GM21529 (cell line): ENCODE data around the gene GRAMD1B.
"Not testable (repeated sequence)": the region's sequence is repeated elsewhere in the genome, so short reads cannot be mapped to it uniquely, and the experiment has no call there.

Experiments
- ATAC-seq: cut with Tn5 transposase; IDR thresholded peaks from one replicate; pipeline ENCODE4 v1.9.1; 2021; ENCODE audit not compliant: unreplicated experiment

The GRAMD1B gene

DNA sequence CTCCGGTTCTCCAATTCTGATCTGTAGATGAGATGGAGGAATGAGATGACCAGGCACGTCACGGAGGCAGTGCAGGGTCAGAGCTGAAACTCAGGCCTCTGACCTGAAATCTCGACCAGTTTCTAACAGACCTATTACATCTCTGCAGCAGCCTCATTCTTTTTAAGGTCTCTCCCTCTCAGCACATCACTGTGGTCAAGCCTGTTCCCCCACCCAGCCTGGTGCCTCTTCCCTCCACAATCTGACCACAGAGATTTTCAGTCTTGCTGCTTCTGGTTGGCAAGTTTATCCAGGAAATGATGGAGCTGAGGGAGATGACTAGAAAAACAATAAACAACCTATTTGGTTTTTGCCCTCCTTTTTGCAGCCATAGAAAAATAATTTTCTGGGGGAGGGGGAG lies 9.5 kb downstream of the GRAMD1B start:
- no peak for ATAC-seq

DNA sequence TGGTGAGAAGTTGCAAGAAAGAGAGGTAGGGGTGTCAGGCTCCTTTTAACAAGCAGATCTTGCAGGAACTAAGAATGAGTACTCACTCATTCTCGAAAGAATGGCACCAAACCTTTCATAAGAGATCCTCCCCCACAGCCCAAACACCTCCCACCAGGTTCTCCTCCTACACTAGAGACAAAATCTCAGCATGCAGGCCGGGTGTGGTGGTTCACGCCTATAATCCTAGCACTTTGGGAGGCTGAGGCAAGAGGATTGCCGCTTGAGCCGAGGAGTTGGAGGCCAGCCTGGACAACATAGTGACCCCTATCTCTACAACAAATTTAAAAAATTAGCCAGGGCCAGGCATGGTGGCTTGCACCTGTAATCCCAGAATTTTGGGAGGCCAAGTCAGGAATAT lies 11.1 kb downstream of the GRAMD1B start:
- ATAC-seq, result no peak

DNA sequence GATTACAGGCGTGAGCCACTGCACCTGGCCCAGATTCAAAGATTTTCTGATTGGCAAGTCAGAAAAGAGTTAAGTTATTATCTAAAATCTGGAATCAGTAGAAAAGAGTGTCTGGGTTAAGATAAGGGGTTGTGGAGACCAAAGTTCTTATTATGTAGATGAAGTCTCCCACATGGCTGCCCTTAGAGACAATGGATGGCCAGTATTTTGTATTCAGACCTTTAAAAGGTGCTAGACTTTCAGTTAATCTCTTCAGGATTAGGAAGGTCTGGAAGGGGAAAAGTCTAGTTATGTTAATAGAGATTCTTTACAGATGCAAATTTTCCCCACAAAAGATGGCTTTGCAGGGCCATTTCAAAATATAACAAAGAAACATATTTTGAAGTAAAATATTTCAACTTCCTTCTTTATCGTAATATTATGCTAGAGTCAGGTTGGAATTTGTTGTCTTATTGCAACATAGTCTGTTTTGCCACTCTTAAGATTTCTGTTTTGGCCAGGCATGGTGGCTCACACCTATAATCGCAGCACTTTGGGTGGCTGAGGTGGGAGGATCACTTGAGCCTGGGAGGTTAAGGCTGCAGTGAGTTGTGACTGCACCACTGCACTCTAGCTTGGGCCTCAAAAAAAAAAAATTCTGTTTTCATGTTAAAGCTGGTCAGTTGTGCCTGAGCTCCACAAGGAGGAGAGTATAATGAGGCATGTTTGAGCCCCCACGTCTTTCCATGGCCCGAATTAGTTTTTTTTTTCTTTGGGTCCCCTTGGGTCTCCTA lies 14.0 kb downstream of the GRAMD1B start:
- no peak for ATAC-seq

DNA sequence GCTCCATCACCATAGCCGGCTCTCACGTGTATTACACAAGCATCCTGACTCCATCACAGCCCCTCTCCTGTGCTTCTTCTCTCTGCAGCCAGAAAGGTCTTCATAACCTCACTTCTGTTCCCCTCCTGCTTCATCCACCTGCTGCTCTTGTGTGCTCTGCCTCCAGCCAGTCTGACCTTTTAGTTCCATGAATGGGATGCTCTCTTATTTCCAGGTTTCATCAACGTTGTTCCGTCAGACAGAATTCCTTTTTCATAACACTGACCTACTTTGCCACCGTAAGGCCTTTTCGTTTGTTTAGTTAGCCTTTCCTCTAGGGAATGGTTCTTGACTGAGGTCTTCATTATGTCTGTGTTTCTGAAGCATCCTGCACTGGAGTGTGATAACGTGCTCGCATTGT lies 18.8 kb downstream of the GRAMD1B start:
- ATAC-seq, result no peak

DNA sequence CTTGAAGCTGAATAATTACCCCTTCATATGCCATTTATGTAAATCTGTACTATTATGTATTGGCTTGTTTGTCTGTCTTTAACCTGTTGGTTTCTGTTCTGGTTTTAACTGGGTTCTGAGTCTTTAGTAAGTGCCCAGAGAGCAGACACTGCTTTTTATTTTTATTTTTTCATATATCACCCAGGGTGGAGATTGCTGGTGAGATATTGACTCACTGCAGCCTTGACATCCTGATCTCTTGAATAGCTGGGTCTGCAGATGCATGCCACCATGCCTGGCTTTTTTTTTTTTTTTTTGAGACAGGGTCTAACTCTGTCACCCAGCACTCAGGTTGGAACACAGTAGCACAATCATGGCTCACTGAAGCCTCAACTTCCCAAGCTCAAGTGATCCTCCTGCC lies 19.4 kb downstream of the GRAMD1B start:
- ATAC-seq, result no peak

DNA sequence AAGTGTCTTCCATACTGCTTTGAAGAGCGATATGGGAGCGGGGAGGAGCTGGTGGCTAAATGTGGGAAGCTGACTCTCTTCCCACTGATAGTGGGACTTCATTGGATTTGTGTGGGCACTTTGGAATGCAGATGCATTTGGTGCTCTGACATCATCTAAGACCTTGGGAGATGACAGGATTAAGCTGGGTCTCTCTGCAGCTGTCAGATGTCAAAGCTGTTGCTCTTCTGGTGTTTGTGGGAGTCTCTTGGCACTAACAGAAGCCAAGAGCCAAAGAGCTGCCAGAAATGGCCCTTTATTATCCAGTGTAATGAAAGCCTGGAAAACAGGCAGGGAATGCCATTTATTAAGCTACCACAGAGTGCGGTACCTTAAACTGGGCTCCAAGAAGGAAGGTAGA lies 20.6 kb downstream of the GRAMD1B start:
- no peak for ATAC-seq

DNA sequence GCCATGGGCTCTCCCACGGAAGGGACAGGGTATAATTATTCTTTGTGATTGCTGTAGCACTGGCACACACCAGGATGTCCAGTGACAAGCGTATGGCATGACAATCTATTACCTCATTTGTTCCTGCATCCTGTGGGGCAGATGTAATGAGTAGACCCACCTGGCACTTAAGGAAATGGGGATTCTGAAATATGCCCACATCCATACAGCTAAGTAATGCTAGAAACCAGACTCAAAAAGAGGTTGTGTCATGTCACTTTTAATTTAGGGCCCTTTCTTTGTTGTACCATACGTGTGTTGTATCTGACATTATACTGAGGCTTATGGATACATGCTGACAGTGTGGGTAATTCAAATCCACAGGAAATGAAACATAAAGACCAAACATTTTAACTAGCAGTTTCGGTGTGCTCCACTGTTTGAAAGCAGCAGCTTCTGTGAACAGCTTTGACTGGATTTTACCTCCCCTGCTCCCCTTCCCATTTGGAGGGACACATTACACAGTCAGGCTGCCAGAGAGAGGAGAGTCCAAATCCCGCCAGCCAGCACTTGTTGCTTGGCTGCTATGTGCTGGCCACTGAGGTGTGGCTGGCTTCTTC lies 21.2 kb downstream of the GRAMD1B start:
- ATAC-seq, result no peak

DNA sequence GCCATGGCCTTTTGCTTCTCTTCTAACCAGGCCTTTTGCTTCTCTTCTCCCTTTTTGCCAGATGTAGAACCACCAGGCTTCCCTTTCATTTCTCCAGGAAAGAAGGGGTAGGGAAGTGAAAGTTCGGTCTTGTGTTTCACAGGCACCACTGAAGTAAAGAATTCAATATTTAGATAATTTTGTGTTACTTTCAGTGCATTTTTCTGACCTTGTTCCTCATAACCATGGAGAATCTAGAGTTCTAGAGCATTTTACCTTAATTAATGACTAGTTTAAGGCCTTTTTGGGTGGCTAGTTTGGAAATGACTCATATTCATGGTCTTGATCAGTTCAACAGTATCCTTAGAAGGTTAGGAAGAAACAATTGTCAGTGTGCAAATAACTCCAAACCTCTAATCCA lies 22.7 kb downstream of the GRAMD1B start:
- ATAC-seq, result no peak

DNA sequence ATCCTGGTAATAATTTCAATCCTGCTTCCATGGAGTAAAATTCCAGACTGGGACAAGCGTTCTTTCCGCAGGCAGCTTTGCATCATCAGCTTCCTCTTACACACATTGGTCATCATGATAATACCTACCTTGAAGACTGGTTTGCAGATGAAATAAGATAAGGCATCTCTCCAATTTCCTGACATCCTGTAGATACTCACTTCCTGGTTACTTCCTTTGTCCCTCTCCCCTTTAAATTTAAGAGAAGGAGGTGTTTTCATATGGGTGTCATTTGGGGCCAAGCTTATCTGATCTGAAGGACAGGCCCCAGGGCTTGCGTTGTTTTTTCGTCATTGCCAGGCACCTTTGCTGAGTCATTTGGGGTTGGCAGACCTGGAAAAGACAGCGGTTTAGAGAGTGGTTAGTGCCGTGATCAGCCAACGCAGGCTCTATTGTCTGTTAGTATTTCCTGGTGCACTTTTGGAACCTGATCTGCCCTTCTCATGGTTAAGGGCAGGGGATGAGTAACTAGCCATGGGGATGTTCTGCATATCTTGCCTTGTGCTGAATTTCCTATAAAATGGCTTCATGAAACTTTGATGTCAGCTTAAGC lies 24.1 kb downstream of the GRAMD1B start:
- no peak for ATAC-seq

DNA sequence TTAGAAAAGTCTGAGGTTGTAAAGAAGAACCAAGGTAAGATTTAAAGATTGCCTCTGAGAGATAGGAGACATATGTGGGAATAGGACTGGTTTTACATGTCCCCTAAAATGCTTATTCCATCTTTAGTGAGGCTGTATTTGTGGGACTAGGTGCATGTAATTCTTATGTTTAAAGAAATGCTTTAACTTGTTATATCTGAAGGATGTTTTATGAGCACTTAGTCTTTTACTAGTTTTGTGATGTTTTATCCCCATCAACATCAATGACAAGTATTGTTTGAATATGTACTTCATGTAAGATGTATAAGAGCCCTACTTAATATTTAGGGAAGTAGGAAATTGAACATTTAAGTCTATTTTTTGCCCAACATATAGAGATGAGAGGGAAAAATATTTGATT lies 24.7 kb downstream of the GRAMD1B start:
- ATAC-seq, result no peak

DNA sequence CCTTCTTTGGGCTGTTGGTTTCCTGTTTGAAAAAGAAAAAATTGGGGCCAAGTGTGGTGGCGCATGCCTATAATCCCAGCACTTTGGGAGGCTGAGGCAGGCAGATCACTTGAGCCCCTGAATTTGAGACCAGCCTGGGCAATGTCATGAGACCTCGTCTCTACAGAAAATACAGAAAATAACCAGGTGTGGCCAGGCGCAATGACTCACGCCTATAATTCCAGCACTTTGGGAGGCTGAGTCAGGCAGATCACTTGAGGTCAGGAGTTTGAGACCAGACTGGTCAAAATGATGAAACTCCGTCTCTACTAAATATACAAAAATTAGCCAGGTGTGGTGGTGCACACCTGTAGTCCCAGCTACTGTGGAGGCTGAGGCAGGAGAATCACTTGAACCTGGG lies 26.4 kb downstream of the GRAMD1B start:
- not testable (repeated sequence) for ATAC-seq

DNA sequence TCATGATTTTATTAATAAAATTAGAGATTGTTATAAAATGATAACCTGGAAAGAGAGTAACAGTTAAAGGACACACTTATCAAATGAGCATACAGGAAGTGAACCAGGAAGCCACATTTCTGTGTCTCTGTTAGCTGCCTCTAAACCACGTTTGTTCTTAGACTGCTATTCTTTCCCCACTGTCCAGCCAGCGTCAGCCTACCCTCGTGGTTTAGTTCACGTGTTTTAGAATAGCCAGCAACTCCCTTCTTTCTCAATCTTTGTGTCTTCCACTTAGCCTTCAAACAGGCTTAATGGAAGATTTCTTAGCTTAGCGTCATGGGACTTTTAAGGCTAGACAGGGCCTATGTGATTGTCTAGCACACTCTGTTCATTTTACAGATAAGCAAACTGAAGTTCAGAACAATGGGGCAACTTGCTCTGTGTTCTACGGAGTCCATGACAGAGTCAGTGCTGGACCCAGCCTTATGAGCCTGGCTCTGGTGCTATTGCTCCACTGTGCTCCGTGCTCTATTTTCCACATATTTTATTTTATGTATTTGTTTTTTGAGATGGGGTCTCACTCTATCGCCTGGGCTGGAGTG lies 27.2 kb downstream of the GRAMD1B start:
- ATAC-seq, result no peak

DNA sequence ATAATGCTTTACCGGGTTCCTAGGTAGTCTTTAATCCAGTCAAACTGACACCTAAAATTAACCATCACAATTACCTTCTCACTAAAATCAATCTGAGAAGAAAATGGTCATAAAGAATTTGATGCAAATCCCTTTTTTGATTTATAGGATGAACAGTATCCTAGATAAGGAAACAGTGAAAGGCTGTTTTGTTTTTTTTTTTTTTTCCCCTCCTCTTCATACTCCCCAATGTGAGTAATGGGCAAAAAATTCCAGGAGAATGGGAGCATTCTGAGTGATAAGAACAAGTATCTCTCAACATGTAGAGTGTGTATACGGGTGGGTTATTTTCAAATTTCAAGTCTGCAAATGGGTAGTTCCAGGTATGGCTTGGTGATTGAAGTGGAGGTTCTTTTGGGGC lies 28.4 kb downstream of the GRAMD1B start:
- ATAC-seq, result no peak

DNA sequence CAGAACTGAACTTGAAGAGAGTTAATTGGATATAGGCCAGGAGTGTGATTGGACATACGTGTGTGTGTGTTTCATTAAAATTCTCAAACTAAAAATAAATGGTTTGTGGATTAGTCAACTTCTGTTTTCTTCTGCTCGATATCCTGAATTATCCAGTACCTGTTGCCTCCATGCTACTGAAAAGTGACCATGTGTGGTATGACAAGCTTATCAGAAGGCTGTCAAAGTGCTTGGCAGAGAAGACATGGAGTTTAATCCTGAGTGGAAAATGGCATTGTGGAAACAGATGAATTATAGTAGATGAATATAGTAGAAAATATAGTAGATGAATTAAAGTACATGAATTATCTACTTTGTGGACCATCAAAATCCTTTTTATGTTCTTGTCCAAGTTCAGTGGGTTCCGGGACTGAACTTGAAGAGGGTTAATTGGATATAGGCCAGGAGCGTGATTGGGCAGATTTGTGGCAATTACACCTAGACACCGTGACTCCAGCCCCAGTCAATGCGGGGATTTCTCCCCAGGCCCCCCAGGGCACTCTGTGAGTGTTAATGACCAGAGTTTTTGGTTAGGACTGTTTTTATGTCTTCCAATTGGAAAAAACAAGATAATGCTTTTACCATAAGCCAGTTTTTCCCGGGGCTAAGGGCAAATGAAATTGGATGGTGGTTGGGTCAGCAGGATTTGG lies 30.1 kb downstream of the GRAMD1B start:
- ATAC-seq, result no peak

DNA sequence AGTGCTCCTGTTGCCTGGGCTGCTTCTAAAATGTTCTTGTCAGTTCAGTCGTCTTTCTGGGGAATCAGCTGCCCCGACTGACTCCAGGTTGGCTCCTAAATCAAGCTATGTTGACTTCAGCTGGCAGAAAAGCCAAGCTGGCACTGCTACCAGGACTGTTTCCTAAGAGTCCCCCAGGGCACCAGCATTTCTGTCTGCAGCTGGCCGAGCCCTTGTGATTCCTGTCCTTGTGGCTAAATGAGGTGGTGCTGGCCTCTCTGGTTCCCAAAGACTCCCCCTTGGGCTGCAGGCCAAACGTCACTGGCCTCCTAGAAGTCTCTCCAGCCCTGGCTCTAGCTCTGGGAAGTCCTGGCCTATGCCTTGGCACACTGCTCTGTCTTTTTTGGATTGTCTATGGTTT lies 31.1 kb downstream of the GRAMD1B start:
- ATAC-seq, result no peak

DNA sequence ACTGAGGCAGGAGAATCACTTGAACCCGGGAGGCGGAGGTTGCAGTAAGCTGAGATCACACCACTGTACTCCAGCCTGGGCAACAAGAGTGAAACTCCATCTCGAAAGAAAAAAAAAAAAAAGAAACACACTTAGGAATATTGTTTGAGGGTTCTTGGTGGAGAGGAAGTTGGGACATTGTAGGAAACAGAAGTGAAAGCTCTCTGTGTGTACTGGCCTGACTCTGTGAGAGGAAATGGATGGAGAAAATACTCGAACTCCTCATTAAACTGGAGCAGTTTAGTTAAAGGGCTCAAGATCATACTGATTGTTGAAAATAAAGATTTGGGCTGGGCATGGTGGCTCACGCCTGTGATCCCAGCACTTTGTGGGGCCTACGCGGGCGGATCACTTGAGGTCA lies 35.6 kb downstream of the GRAMD1B start:
- ATAC-seq, result not testable (repeated sequence)

DNA sequence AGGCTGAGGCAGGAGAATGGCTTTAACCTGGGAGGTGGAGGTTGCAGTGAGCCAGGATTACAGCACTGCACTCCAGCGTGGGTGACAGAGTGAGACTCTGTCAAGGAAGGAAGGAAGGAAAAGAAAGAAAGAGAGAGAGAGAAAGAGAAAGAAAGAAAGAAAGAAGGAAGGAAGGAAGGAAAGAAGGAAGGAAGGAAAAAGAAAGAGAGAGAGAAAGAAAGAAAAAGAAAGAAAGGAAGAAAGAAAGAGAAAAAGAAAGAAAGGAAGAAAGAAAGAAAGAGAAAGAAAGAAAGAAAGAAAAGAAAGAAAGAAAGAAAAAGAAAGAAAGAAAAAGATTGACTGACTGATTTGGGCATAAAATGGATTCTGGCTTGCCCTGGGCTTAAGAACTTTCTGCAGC lies 36.1 kb downstream of the GRAMD1B start:
- not testable (repeated sequence) for ATAC-seq

DNA sequence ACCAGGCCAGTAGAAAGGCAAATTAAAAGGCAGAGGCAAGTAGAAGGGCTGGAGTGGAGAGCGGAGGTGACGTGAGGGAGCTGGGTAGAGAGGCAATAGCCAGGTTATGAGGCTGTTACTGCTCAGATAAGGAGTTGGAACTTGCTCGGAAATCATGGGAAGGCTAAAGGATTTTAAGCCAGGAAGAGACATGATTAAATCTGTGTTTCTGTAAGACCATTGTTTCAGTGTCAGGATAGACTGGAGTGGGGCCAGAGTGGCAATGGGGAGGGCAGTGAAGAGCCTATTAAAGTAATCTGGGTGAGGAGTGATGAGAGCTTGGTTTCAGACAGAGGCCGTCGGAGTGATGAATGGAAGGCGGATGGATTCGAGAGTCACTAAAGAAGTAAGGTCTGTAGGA lies 39.0 kb downstream of the GRAMD1B start:
- no peak for ATAC-seq

DNA sequence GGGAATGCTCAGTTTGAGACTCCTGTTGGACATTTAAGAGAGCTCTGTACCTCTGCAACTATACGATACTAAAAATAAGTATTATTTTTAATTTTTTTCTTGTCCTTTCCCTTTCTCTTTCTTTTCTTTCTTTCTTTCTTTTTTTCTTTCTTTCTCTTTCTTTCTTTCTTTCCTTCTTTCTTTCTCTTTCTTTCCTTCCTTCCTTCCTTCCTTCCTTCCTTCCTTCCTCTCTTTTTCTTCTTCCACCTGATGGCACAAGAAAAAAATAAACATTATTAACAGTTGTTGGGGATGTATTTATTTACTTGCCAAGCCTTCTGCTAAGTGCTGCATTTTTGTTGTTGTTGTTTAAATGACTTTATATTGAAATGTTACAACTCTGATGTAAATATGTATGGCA lies 39.5 kb downstream of the GRAMD1B start:
- ATAC-seq, result no peak

DNA sequence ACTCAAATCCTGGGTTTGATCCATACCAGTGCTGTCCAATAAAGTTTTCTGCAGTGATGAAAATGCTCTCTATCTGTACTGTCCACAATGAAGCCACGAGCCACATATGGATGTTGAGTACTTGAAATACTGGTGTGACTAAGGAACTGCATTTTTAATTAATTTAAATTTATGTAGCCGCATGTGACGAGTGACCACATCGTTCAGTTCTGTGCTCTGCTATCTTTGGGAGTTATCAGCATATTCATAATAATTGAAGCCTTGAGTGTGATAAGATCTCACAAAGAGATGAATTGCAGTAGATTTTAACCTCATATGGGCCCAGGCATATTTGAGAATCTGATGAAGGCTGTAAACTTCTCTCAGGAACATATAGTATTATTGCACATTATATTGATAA lies 40.8 kb downstream of the GRAMD1B start:
- no peak for ATAC-seq

DNA sequence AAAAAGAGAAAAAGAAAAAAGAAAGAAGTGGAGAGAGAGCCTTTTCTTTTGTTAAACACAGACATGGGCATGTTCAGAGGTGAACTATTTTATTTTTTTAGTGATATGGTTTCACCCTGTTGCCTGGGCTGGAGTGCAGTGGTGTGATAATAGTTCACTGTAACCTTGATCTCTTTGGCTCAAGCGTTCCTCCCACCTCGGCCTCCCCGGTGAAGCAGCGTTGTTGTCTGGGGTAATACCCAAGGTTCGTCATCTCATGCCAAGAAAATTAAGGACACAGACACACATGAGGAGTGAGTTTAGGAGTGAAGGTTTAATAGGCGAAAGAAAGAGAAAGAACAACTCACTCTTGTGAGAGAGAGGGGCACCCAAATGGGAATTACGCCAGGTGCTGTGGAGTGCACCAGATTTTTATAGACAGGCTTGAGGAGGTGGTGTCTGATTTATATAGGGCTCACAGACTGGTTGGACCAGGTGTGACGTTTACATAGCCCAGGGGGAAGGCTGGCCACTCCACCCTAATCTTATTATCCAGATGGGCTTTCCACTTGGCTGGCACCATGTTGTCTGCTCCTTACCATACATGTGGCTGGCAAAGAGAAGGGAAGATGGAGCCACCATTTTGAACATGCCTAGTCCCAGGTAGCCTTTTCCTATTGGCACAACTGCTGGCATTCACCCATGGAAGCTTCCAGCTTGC lies 42.3 kb downstream of the GRAMD1B start:
- no peak for ATAC-seq
